Measurements from ENCODE around the gene MAP4K3. TPM values are rescaled to one million over a fixed set of nuclear protein-coding genes. Genes with fewer than 3 reads are reported as not detected.
"Not testable (repeated sequence)": the region's sequence is repeated elsewhere in the genome, so short reads cannot be mapped to it uniquely, and the experiment has no call there.

Gene MAP4K3
- total RNA-seq, 2 experiments from 2014 or later, result 10.9 to 13.1 TPM

GRCh38 chr2:39269941-39270340 lies 167.1 kb downstream of the MAP4K3 start:
- peaks cover 4% of the 10 kb centered on the region for H3K36me3 Mint-ChIP-seq
- CTCF ChIA-PET, result interaction anchor here (3.6 kb wide), 1 partner anchor 24 kb away, joined by 12 read pairs; no protein-coding TSS in a partner anchor

GRCh38 chr2:39266916-39267434 lies 170.1 kb downstream of the MAP4K3 start:
- H3K27ac Mint-ChIP-seq, result peak overlapping the region; percentile 71
- H3K27me3 Mint-ChIP-seq, result no peaks in the 10 kb centered on the region
- CTCF ChIA-PET, result interaction anchor here (1.0 kb wide), 1 partner anchor 319 kb away, joined by 3 read pairs; no protein-coding TSS in a partner anchor

More at GRCh38 chr2:39269941-39270340, 167.1 kb downstream of the MAP4K3 start:
- no peak overlapping the region for H3K4me3 Mint-ChIP-seq
- DNase-seq, result no peak
- peaks cover 20% of the 10 kb centered on the region for H3K4me1 Mint-ChIP-seq
- ATAC-seq, result no peak
- no peaks in the 10 kb centered on the region for H3K27me3 Mint-ChIP-seq
- H3K27ac Mint-ChIP-seq, result no peak overlapping the region
- no peaks in the 10 kb centered on the region for H3K9me3 Mint-ChIP-seq (ENCODE audit: low read depth)

GRCh38 chr2:39266139-39266805 lies 170.8 kb downstream of the MAP4K3 start:
- peak; percentile 87 for ATAC-seq
- Mint-ChIP-seq H3K9me3 (ENCODE audit: low read depth) (no peaks in the 10 kb centered on the region), H3K27me3 (no peaks in the 10 kb centered on the region), H3K27ac (peak overlapping the region; percentile 71), H3K4me3 (peak overlapping the region; percentile 1), H3K4me1 (peaks cover 30% of the 10 kb centered on the region), H3K36me3 (peaks cover 11% of the 10 kb centered on the region)
- CTCF ChIA-PET, result interaction anchor here (1.0 kb wide), 1 partner anchor 319 kb away, joined by 3 read pairs; no protein-coding TSS in a partner anchor
- peak; percentile 65 for DNase-seq

More at GRCh38 chr2:39266916-39267434, 170.1 kb downstream of the MAP4K3 start:
- DNase-seq (no peak), ATAC-seq (no peak)
- H3K9me3 Mint-ChIP-seq (ENCODE audit: low read depth), result no peaks in the 10 kb centered on the region
- peaks cover 30% of the 10 kb centered on the region for H3K4me1 Mint-ChIP-seq
- H3K36me3 Mint-ChIP-seq, result peaks cover 11% of the 10 kb centered on the region
- H3K4me3 Mint-ChIP-seq, result no peak overlapping the region

- Mint-ChIP-seq H3K4me1 (peaks cover 30% of the 10 kb centered on the region), H3K4me3 (no peak overlapping the region), H3K27me3 (no peaks in the 10 kb centered on the region), H3K9me3 (ENCODE audit: low read depth) (no peaks in the 10 kb centered on the region), H3K27ac (peak overlapping the region; percentile 73), H3K36me3 (peaks cover 11% of the 10 kb centered on the region)
- CTCF ChIA-PET, result interaction anchor here (1.0 to 1.2 kb wide), 2 partner anchors 35 to 141 kb away, joined by 3 read pairs; no protein-coding TSS in a partner anchor
- DNase-seq, result no peak
- ATAC-seq, result no peak
These were observed 171.8 kb downstream of the MAP4K3 start for GRCh38 chr2:39265315-39265714.

- DNase-seq, result no peak
These were observed 172.4 kb downstream of the MAP4K3 start for GRCh38 chr2:39264733-39265132.

GRCh38 chr2:39260087-39260486 lies 177.0 kb downstream of the MAP4K3 start:
- Mint-ChIP-seq H3K36me3 (peaks cover 21% of the 10 kb centered on the region), H3K9me3 (ENCODE audit: low read depth) (no peaks in the 10 kb centered on the region), H3K4me1 (peaks cover 11% of the 10 kb centered on the region), H3K27me3 (no peaks in the 10 kb centered on the region), H3K27ac (no peak overlapping the region), H3K4me3 (no peak overlapping the region)
- no peak for ATAC-seq
- no peak for DNase-seq
- CTCF ChIA-PET, result interaction anchor here (1.4 kb wide), 1 partner anchor 30 kb away, joined by 4 read pairs; no protein-coding TSS in a partner anchor

More at GRCh38 chr2:39264733-39265132, 172.4 kb downstream of the MAP4K3 start:
- CTCF ChIA-PET, result interaction anchor here (1.0 to 1.2 kb wide), 3 partner anchors 35 to 317 kb away, joined by 3 to 4 read pairs (median 3); no protein-coding TSS in a partner anchor
- no peak for ATAC-seq
- peaks cover 11% of the 10 kb centered on the region for H3K36me3 Mint-ChIP-seq
- H3K4me3 Mint-ChIP-seq, result no peak overlapping the region
- H3K27me3 Mint-ChIP-seq, result no peaks in the 10 kb centered on the region
- no peaks in the 10 kb centered on the region for H3K9me3 Mint-ChIP-seq (ENCODE audit: low read depth)
- H3K4me1 Mint-ChIP-seq, result peaks cover 30% of the 10 kb centered on the region
- H3K27ac Mint-ChIP-seq, result peak overlapping the region; percentile 54

- CTCF ChIA-PET, result no interaction called here
- Mint-ChIP-seq H3K27ac (no peak overlapping the region), H3K27me3 (no peaks in the 10 kb centered on the region), H3K4me3 (no peak overlapping the region), H3K9me3 (ENCODE audit: low read depth) (peaks cover 5% of the 10 kb centered on the region), H3K36me3 (peaks cover 30% of the 10 kb centered on the region), H3K4me1 (no peaks in the 10 kb centered on the region)
- DNase-seq (no peak), ATAC-seq (no peak)
These were observed 181.0 kb downstream of the MAP4K3 start for GRCh38 chr2:39256040-39256439.

GRCh38 chr2:39252888-39253518 lies 184.1 kb downstream of the MAP4K3 start:
- Mint-ChIP-seq H3K27me3 (no peaks in the 10 kb centered on the region), H3K4me3 (no peak overlapping the region), H3K4me1 (no peaks in the 10 kb centered on the region), H3K9me3 (ENCODE audit: low read depth) (peaks cover 7% of the 10 kb centered on the region), H3K36me3 (peaks cover 33% of the 10 kb centered on the region), H3K27ac (no peak overlapping the region)
- DNase-seq, result no peak
- CTCF ChIA-PET, result interaction anchor here (0.9 to 1.2 kb wide), 3 partner anchors 24 to 383 kb away, joined by 3 read pairs; no protein-coding TSS in a partner anchor
- no peak for ATAC-seq

GRCh38 chr2:39247512-39248043 lies 189.5 kb downstream of the MAP4K3 start:
- Mint-ChIP-seq H3K9me3 (ENCODE audit: low read depth) (peaks cover 7% of the 10 kb centered on the region), H3K4me3 (no peak overlapping the region), H3K27me3 (peaks cover 2% of the 10 kb centered on the region), H3K27ac (no peak overlapping the region), H3K36me3 (peaks cover 22% of the 10 kb centered on the region), H3K4me1 (peaks cover 16% of the 10 kb centered on the region)
- ATAC-seq (no peak), DNase-seq (no peak)
- CTCF ChIA-PET, result interaction anchor here (1.0 kb wide), 1 partner anchor 17 kb away, joined by 3 read pairs; no protein-coding TSS in a partner anchor

- CTCF ChIA-PET, result interaction anchor here (0.9 to 2.2 kb wide), 5 partner anchors 14 to 23 kb away, joined by 3 to 12 read pairs (median 4); no protein-coding TSS in a partner anchor
- peaks cover 17% of the 10 kb centered on the region for H3K36me3 Mint-ChIP-seq
- ATAC-seq (no peak), DNase-seq (no peak)
- H3K4me1 Mint-ChIP-seq, result peaks cover 16% of the 10 kb centered on the region
- no peak overlapping the region for H3K27ac Mint-ChIP-seq
- H3K4me3 Mint-ChIP-seq, result no peak overlapping the region
- peaks cover 2% of the 10 kb centered on the region for H3K27me3 Mint-ChIP-seq
- H3K9me3 Mint-ChIP-seq (ENCODE audit: low read depth), result peaks cover 7% of the 10 kb centered on the region
These were observed 190.6 kb downstream of the MAP4K3 start for GRCh38 chr2:39246382-39246980.

GRCh38 chr2:39244963-39245625 lies 192.0 kb downstream of the MAP4K3 start:
- Mint-ChIP-seq H3K4me1 (peaks cover 16% of the 10 kb centered on the region), H3K4me3 (peak overlapping the region; percentile 76), H3K27ac (peak overlapping the region; percentile 71)
- not testable (repeated sequence) for H3K9me3 Mint-ChIP-seq (ENCODE audit: low read depth); H3K27me3 Mint-ChIP-seq; H3K36me3 Mint-ChIP-seq
- CTCF ChIA-PET, result interaction anchor here (0.9 to 2.2 kb wide), 10 partner anchors 10 to 297 kb away, joined by 3 to 12 read pairs (median 4); no protein-coding TSS in a partner anchor
- peak; percentile 69 for DNase-seq
- peak; percentile 63 for ATAC-seq

GRCh38 chr2:39244241-39244862 lies 192.7 kb downstream of the MAP4K3 start:
- DNase-seq; H3K9me3 Mint-ChIP-seq (ENCODE audit: low read depth); H3K36me3 Mint-ChIP-seq; ATAC-seq; H3K27me3 Mint-ChIP-seq: not testable (repeated sequence)
- Mint-ChIP-seq H3K27ac (peak overlapping the region; percentile 71), H3K4me1 (peaks cover 16% of the 10 kb centered on the region), H3K4me3 (peak overlapping the region; percentile 76)
- CTCF ChIA-PET, result interaction anchor here (0.9 to 1.5 kb wide), 5 partner anchors 9 to 297 kb away, joined by 3 to 7 read pairs (median 3); no protein-coding TSS in a partner anchor
